ENCODE measurements around the gene NMNAT2.
"Not testable (repeated sequence)": the region's sequence is repeated elsewhere in the genome, so short reads cannot be mapped to it uniquely, and the experiment has no call there.

NMNAT2 gene

DNA sequence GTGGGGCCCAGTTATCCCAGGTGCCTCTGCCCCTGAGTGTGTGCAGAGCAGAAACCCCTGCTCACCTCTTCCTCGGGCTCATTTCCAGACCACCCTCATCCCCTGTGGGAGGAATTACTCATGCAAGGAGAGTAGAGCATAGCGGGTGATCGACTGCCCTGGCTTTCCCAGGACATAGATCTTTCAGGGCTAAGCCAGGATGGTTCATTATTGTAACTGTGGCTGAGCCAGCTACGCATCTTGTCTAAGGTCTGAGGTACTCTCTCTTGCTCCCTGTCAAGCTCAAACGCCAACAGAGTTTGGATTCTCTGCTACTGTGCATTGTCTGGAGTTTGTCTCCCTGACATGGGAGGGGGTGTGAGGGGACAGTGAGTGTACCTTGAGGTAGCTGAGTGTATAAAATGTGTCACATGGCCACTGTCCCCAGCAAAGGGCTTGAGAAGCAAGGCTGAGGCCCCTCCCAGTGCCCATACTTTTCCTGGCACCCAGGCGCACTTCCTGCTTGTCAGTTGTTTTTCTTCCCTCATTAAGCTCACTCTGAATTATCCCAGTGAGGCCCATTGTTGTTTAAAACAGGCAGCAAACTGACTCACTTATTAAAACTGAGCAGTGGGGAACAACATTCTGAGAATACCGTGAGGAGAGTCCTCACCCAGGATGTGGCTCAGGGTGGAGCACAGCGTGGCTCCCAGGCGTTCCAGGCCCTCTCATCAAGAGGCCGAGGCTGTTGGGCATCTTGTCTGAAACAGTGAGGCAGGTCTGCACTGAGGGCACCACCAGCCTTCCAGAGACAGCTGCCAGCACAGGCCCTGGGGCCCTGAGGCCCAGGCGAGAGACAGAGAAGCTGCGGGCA lies 139.2 kb downstream of the NMNAT2 start:
- DNase-seq = no peak
- intact Hi-C loops (cut with DNase I) = loop anchor here (10.0 kb wide), 1 partner anchor 266 kb away; no protein-coding TSS in a partner anchor

DNA sequence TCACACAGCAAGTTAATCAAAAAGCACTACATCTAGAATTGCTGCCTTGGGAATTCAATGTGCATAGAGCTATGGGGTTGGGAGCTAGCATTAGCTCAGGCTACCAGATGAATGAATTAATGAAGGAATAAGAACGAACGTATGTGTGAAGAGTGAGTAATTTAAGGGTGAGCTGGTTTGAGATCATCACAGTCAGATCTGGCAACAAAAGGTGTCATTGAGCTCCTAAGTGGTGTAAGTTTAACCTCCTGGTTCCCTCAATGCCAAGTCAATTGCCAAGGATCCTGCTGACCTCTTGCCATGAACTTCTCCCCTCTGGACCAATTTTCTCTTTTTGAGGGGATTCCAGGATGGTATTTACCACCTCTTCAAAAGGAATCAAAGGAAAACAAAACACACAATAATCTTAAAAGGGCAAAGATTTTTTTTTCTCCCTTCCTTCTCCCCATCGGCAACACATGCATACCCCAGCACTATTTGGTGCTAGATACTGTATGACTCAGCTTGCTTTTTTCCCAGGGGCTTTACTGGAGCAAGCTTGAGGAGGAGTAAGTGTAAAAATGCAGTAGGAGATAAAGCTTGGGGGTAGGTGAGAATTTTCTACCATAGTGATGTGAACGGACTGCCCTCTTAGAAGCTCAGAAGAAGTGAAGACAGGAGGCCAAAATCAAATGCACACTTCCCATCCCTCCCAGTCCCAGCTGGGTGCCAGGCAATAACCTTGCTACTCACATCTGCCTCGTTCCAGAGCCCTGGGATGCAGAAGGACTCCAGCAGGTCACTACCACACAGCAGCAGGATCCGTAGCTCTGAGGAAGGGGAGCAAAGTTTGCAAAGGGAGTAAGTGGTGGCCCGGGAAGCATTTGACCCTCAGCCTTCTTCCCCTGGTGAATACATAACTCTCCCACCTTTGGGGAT lies 140.1 kb downstream of the NMNAT2 start:
- DNase-seq = no peak
- intact Hi-C loops (cut with DNase I) = loop anchor here (10.0 kb wide), 1 partner anchor 267 kb away; no protein-coding TSS in a partner anchor

DNA sequence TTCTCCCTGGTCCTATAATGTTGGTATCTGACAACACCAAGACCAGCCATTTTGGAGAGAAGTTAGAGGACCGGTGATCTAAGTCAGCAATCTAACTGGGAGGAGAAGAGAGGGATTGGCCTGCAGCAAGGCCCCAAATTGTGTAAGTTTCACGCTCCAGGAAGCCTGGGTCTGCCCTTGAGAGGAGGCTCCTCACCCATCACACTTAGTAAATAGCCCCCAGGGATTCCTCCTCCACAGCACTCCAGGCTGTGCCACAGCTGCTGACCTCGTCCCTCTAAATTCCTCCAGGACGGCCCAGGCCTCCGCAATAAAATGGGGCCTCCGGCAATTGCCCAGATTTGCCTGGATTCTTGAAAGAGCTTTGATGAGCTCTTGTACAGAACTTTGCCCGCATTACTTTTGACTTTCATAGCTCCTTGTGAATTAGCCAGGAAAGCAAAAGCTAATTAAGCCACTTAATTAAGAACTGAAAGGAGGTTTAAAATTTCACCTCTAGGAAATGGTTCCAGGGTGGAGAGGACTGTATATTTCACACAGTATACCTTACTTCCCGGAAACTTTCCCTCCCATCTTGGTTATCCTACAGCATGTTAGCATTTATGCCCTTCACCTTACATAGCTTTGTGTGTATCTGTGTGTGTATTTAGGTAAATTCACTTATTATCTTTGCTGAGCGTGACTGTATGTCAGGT lies 141.6 kb downstream of the NMNAT2 start:
- intact Hi-C loops (cut with DNase I) = loop anchor here (10.0 kb wide), 1 partner anchor 268 kb away; no protein-coding TSS in a partner anchor
- no peak for DNase-seq

DNA sequence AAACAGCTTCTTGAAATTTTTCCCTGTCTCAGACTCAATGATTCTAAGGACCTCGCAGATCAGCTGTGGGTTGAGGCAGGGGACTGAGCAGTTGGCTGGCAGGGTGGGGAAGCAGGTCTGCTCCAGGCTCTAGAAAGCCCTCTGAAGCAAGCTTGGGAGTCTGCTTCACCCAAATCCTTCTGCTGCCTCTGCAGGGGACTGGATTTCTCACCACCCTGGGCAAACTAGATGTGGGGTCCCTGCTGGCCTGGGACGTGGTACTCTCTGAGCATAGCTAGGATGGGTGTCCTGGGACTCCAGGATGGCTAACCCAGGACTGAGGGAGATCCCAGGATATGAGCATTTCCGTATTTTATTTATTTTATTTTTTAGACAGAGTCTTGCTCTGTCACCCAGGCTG lies 142.9 kb downstream of the NMNAT2 start:
- no peak for DNase-seq
- intact Hi-C loops (cut with DNase I) = loop anchor here (10.0 kb wide), 1 partner anchor 269 kb away; no protein-coding TSS in a partner anchor

DNA sequence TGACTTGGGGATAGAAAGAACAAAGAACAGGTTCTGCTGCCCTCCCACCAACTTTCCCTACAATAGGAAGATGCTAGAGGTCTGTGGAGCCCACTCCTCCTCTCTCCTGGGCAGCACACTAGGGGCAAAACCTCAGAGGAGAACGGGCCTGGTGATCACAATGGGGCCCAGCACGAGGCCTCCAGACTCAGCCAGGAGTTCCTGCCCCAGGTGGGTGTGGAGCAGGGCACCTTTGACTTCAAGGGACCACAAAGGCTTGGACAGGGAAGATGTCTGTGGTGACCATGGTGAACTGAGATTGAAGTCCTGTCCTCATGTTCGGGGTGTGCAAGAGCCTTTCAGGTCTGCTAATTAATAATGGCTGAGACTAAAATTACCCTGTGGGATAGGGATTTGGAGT lies 143.3 kb downstream of the NMNAT2 start:
- intact Hi-C loops (cut with DNase I) = loop anchor here (10.0 kb wide), 1 partner anchor 270 kb away; no protein-coding TSS in a partner anchor
- DNase-seq = no peak

DNA sequence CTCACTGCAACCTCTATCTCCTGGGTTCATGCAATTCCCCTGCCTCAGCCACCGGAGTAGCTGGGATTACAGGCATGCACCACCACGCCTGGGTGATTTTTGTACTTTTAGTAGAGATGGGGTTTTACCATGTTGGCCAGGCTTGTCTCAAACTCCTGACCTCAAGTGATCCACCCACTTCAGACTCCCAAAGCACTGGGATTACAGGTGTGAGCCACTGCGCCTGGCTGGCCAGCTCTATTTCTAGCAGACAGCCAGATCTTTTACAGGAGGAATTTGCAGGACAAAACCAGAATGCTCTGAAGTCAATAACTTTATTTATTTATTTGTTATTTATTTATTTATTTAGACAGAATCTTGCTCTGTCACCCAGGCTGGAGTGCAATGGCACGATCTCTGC lies 144.2 kb downstream of the NMNAT2 start:
- intact Hi-C loops (cut with DNase I) = loop anchor here (10.0 kb wide), 1 partner anchor 271 kb away; no protein-coding TSS in a partner anchor
- not testable (repeated sequence) for DNase-seq

DNA sequence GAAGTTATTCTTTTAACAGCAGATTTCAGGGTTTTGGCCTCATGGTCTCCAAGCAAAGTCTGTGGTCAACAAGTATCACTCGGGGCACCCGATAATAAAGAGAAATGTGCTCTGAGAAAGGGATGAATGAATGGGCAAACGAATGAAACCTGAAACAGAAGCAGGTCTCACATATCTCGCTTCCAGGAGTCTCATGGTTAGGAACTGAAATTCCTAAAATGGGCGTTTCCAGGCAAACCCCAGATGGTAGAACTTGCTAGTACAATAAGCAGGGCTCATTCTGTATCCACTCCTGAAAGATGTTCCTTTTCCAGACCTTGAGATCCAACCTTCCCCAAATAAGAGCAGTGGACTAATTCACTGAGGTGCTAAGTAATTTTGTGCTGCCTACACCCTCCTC lies 144.9 kb downstream of the NMNAT2 start:
- no peak for DNase-seq
- intact Hi-C loops (cut with DNase I) = loop anchor here (10.0 kb wide), 1 partner anchor 272 kb away; no protein-coding TSS in a partner anchor

DNA sequence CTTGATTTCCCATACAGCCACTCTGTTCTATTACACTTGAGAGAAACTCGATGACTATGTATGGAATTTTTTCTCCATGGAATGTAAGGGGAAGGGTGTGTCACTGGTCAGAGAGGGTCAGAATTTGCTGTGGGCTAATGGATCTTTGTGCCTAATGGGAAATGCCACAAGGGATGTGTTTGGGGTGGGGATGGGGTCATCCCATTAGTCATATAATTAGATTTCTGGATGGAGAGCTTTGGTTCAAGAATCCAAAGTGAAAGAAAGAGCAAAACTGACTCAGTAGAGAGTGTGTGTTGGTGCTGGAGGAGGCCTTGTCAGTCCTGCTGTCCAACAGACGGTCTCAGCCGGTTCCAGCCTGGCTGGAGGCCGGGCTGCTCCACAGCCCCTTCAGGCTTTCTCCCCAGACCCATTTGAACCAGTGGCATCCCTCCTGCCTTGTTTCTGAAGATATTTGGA lies 145.8 kb downstream of the NMNAT2 start:
- no peak for DNase-seq
- intact Hi-C loops (cut with DNase I) = loop anchor here (10.0 kb wide), 1 partner anchor 272 kb away; no protein-coding TSS in a partner anchor

DNA sequence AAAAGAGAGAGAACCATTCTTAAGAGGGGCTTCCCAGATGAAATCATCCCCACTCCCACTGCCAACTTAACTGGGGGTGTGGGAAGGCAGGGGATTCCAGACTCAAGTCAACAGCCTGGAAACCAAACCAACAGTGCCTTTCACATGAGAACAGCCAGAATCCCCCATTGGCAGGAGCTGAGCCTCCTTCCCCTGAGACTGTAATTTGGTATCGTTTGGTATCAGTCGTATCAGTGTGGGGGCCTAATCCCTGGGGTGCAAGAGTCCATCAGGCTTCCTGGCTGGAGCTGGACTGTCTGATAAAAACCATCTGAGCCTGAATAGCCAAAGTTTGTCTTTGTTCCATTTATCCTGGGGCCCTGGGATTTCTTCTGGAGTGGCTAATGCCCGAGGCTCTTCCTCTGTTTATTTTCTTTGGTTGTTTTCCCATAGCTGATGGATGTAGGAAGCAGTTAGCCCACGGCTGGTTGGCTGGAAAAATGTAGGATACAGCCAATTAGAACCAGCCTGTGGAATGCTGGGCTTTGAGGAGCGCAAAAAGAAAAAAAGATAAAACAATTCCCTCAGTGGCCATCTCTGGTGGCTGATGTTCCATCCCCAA lies 147.5 kb downstream of the NMNAT2 start:
- no peak for DNase-seq
- intact Hi-C loops (cut with DNase I) = loop anchor here (10.0 kb wide), 1 partner anchor 274 kb away; no protein-coding TSS in a partner anchor

DNA sequence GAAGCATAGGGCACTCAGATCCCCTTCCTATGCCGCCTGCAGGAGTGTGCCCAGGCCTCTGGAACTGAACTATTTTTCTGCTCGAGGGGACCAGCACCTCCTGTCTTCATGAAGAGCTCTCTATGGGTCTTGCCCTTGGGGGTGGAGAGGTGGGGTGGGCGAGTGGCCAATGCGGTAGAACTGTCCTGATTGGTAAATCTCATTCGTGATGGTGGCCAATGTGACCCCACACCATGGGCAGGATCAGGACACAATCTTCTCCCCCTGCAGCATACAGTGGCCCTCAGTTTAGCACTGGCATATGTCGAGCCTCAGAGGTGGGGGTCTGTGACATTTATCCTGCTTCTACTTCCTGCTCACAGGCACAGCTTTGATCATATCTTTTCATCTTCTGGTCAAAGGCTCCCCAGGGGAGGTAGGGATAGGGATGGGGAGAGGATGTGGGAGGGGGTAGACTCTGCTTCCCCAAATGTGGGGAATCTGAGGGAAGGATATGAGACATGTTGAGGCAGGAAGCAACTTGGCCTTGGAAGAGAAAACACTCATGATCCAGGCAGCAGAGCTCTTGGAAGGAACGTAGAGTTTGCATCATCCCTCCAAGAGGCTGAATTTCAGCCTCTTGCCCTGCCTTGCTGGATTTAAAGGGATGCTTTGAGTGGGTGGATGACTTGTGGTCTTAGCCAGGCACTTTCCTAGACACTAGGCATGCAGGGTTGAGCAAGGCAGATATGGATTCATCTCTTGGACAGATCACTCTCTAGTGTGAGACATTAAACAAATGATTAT lies 150.3 kb downstream of the NMNAT2 start:
- DNase-seq = no peak
- intact Hi-C loops (cut with DNase I) = no loop called here

DNA sequence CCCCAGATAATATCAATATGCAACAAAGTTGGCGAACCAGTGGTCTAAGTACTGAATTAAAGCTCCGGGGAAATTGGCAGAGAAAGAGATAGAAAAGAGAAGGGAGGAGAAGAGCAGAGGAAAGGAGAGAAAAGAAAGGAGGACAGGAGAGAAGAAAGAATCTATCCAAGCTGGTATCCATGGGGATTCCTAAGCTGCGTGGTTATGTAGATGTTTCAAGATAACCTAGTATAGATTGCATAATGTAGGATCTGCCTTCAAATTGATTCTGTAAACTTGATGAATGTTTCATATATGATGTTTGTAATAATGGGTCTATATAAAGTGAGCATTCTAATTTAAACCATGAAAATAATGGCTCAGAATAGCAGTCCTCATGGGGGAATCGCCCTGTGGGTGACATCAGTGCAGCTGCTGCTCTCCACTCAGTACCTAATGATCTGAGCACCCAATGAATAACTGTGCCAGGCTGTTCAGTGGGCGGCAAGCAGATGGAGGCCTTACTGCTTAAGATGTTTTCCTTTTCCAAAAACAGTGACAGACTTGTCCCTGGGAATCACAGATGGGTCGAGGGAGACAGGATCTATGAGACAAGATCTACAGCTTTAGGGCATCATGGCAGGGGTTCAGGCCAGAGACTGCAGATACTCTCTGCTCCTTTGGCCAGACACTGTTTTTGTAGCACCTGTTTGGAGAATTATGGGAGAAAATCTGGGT lies 154.1 kb downstream of the NMNAT2 start:
- intact Hi-C loops (cut with DNase I) = no loop called here
- peak in 17 of 42 donors; percentile 10 to 67 (median 21) for DNase-seq

DNA sequence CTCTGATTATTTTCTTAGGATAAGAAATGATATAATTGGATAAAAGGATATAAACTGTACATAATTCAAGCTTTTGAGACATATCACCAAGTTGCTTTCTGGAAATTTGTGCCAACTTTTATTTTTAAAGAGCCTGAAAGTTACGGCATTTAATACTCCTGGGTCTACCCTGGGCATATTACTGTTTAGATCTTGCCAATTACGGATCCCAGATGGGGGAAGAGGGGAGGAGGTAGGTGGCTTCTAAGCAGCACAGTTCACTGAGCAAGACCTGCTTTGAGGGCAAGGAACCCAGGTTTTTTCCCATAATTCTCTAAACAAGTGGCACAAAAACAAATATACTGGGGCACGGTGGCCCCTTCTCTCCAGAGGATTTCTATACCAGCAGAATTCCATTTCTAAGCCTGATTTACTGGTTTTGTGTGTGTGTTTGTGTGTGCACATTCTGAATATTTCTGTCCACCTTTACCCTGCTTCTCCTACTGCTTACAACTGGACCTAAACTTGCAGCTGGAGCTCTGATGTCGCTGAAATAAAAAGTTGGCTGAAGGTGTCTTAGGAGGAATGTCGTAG lies 155.5 kb downstream of the NMNAT2 start:
- intact Hi-C loops (cut with DNase I) = no loop called here
- no peak for DNase-seq

DNA sequence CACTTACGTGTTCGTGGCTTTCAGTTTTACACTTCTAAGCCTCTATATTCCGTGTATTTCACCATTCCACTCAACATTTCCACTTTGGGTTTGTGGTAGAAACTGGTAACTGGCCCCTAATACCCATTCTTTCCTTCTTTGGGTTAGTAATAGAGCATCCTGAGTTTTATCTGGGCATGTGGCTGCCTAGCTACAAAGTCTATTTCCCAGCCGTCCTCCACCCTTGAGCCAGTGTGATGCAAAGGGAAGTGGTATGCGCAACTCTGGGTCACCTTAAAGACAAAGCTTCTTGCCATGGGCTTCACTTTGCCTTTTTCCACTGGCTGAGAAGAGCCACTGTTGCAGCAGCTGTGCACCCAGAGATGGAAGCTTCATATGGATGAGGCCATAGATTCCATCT lies 158.3 kb downstream of the NMNAT2 start:
- intact Hi-C loops (cut with DNase I) = no loop called here
- DNase-seq = no peak

DNA sequence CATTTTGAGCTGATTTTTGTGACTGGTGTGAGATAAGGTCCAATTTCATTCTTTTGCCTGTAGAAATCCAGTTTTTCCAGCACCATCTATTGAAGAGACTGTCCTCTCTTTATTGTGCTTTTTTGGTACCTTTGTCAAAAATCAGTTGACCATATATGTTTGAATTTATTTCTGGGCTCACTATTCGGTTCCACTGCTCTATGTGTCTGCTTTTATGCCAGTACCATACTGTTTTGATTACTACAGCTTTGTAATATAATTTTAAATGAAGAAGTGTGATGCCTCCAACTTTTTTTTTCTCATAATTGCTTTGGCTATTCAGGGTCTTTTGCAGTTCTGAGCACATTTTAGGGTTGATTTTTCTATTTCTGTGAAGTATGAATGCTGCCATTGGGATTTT lies 163.1 kb downstream of the NMNAT2 start:
- DNase-seq = no peak
- intact Hi-C loops (cut with DNase I) = no loop called here

DNA sequence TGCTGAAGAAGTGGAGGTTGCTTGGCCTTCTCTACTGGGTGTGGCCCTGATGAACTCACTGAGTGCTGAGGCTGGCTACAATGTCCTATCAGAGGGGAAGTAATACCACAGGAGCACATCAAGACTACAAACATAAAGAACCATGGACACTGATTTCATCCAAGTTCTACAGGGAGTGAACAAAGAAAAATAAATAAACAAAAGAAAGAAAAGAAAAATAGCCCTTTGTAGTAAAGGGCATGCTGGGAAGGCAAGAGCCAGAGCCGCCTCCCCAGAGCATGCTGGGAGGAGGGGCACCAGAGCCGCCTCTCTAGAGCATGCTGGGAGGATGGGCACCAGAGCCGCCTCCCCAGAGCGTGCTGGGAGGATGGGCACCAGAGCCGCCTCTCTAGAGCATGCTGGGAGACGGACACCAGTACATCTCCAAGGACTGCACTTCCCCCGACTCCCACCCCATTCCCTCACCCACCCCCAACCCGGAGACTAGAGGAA lies 166.2 kb downstream of the NMNAT2 start:
- intact Hi-C loops (cut with DNase I) = no loop called here
- DNase-seq = no peak

Data from head of caudate nucleus (tissue), 42 donors.